Activated CD4-positive, alpha-beta T cell treated with anti-CD3 and anti-CD28 coated beads for 48 hours (primary cell): ENCODE results near the gene BTBD9.
"Not testable (repeated sequence)": the region's sequence is repeated elsewhere in the genome, so short reads cannot be mapped to it uniquely, and the experiment has no call there.

Experiments
- DNase-seq: peaks from one replicate; pipeline ENCODE4 v3.0.0-alpha.2; 2020

BTBD9 gene

DNA sequence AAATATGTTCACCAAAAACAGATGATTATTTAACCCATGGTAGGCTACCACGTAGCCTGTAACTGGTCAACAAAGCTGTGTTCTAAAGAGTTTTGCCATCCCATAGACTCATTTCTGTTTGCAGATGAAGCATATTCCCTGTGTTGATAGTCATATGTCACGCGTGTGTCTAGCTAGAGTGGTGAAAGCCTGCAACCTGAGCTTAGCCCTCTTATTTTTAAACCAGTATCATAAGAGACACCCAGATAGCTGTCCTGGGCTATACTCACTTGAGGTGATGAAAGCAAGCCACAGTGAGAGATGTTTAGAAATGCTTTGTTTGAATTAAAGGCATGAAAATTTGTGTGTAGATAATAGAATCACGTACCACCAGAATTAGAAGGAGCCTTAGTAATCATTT, 512.4 kb downstream of the BTBD9 start:
- no peak for DNase-seq

GRCh38 chr6:38124224-38124926, 515.4 kb downstream of the BTBD9 start:
- not testable (repeated sequence) for DNase-seq

GRCh38 chr6:38119516-38119915, 520.2 kb downstream of the BTBD9 start:
- no peak for DNase-seq

DNA sequence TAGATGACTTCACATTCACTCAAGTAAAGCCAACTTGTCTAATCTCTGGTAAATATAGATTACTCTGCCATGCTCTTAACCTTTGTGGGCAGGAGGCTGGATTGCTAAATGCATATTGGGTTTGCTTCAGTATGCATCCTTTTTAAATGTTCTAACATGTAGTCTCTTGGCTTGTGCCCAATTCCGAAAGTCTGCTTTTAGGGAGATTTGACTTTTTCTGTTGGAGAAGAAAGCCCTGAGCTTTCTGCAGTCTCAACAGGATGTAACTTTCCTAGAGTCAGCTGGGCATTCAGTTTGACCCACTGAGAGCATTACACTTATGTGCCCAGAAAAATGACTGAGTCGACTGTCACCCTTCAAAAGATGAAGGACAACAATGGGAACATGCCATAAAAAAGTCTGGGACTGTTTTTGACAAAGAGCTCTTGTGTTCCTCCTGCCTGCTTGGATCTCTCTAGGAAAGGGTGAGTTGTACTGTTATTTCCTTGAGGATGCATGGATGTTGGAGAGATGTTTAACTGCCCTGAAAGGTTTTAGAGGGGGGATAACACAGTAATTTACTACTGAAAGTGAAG, 520.9 kb downstream of the BTBD9 start:
- DNase-seq = no peak
